ENCODE data around the gene FRMD1. TPM values are rescaled to one million over a fixed set of nuclear protein-coding genes. Genes with fewer than 3 reads are reported as not detected.

Gene FRMD1
- total RNA-seq, 2 experiments from 2014 or later, result not detected

DNA sequence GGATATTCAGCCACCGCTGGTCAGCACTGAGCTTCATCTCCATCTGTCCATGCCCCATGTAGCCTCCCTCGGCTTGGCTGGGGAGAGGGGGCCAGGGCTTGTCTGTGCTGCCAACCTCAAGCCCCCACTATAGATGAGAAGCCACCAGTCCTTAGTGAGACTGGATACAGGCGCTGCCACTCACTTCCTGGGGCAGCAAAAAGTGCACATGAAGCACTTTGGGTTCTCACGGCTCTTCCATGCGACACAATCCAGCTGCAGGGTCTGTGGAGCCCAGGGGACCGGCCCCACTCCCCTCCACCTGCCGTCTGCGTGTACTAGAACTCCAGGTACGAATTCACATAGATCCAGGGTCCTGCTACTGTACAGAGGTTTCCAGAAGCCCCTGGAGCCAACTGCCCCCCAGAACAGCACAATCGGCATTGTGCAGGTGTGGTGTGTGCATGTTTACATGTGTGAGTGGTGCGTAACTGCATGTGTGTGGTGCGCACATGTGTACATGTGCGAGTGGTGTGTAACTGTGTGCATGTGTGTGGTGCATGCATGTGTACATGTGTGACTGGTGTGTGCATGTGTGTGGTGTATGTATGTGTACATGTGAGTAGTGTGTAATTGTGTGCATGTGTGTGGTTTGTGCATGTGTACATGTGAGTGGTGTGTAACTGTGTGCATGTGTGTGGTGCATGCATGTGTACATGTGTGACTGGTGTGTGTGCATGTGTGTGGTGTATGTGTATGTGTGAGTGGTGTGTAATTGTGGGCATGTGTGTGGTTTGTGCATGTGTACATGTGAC lies 4.9 kb downstream of the FRMD1 start:
- POLR2A ChIA-PET, result no interaction called here
- Mint-ChIP-seq H3K27me3 (no peaks in the 10 kb centered on the region), H3K27ac (no peak overlapping the region), H3K4me3 (no peak overlapping the region), H3K36me3 (ENCODE audit: low read depth) (no peaks in the 10 kb centered on the region), H3K9me3 (no peaks in the 10 kb centered on the region), H3K4me1 (no peaks in the 10 kb centered on the region)
- CTCF ChIA-PET, result no interaction called here
- DNase-seq, result no peak

DNA sequence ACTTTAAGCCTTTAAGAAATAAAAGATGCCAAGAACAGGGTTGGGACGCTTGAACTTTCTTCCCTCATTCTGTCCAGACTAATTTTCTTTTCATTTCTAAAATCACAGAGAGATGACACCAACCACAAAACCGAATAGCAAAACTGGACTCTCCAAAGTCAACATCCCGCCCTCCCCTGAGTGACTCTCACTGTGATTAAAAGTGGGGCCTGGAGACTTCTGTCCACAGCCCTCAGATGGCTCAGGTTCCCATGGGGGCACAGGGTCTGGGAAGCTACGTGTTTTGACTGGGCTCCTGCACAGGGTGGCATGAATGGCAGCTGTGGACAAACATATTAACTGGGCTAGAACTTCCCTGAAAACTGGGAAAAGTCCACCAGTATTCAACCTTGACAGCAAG lies 6.3 kb downstream of the FRMD1 start:
- Mint-ChIP-seq H3K4me3 (no peak overlapping the region), H3K27ac (no peak overlapping the region), H3K4me1 (no peaks in the 10 kb centered on the region), H3K36me3 (ENCODE audit: low read depth) (no peaks in the 10 kb centered on the region), H3K9me3 (no peaks in the 10 kb centered on the region), H3K27me3 (no peaks in the 10 kb centered on the region)
- POLR2A ChIA-PET, result no interaction called here
- DNase-seq, result no peak
- CTCF ChIA-PET, result no interaction called here

DNA sequence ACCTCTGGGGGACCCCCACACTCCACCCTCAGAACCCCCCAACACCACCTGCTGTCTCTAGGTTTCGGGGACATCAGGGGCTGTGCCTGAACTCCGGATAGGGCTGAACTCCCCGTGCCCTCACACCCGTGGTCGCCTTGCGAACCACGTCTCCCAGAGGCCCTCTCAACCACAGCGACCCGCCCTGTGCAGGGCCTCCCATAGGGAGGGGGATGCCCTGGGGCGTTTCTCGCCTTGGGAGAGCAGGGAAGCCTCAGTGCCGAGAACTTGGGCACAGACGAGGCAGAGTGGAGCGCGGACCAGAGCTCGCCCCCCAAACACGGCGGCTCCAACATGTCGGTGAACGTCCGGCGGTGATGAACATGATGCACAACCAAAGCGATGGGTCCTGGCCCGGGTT lies 6.8 kb downstream of the FRMD1 start:
- no peaks in the 10 kb centered on the region for H3K9me3 Mint-ChIP-seq
- no peaks in the 10 kb centered on the region for H3K27me3 Mint-ChIP-seq
- POLR2A ChIA-PET, result no interaction called here
- no peaks in the 10 kb centered on the region for H3K4me1 Mint-ChIP-seq
- no peak for DNase-seq
- no peak overlapping the region for H3K27ac Mint-ChIP-seq
- no peaks in the 10 kb centered on the region for H3K36me3 Mint-ChIP-seq (ENCODE audit: low read depth)
- CTCF ChIA-PET, result no interaction called here
- no peak overlapping the region for H3K4me3 Mint-ChIP-seq

DNA sequence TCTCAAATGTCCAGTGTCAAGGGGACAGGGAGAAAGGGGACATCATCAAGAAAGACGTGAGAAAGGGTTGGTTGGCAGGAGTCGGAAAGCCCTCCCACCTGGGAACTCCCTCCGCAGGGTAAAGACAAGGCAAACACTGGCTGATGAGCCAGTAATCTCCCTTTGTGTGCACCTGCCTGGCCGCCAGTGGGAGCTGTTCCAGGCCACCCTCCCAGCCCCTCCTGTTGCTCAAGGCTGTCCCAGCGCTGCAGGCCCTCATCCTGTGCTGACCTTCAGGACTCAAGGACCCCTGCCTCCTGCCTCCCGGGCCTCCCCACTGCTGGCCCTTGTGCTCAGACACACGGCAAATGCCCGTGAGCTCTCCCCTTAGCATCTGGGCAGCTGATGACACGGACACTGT lies 7.4 kb downstream of the FRMD1 start:
- Mint-ChIP-seq H3K27ac (no peak overlapping the region), H3K36me3 (ENCODE audit: low read depth) (no peaks in the 10 kb centered on the region), H3K9me3 (no peaks in the 10 kb centered on the region), H3K4me1 (no peaks in the 10 kb centered on the region), H3K27me3 (no peaks in the 10 kb centered on the region), H3K4me3 (no peak overlapping the region)
- CTCF ChIA-PET, result no interaction called here
- POLR2A ChIA-PET, result no interaction called here
- DNase-seq, result no peak

DNA sequence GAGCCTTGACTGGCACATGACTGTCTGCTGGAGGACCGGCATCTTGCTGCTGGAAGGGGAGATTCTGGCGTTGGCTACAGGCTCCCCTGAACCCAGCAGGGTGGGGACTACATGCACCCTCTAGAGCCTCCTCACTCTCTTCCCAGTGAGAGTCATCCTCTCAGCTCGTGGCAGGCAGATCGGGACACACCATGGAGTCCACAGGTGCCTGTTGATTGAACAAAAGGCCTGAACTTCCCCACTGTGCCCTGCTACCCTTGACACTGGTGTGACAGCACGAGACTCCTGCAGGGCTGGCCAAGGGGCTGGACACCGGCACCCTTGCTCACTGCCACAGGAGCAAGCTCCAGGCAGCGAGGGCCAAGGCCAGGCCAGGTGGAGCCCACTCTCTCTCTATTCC lies 8.2 kb downstream of the FRMD1 start:
- Mint-ChIP-seq H3K36me3 (ENCODE audit: low read depth) (no peaks in the 10 kb centered on the region), H3K4me3 (no peak overlapping the region), H3K27ac (no peak overlapping the region), H3K4me1 (no peaks in the 10 kb centered on the region), H3K9me3 (no peaks in the 10 kb centered on the region), H3K27me3 (no peaks in the 10 kb centered on the region)
- no peak for DNase-seq
- ChIA-PET POLR2A (no interaction called here), CTCF (no interaction called here)

DNA sequence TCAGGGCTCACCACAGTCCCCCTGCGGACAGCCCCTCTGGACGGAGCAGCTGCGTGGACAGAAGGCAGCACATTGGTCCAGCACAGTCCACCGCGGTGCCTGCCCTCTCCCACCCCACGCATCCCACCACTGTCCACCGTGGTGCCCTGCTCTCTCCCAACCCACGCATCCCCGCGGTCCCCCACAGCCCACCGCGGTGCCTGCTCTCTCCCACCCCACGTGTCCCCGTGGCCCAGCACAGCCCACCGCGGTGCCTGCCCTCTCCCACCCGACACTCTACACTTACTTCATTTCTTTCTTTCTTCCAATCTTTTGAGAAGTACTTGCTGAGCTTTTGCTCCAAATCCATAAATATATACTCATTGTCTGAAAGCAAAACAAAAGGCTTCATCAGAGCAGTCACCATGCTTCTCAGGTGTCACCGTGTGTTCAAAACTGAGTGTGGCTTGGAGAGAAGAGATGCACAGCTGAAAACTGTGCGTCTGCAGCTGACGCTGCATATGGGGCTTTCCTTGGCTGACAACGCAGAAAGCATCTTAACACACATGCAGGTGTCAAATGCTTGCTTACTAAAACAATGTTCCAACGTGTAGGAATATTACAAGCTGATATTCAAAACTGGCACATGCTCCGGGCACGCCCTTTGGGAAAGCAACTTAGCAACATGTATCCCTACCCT lies 11.8 kb downstream of the FRMD1 start:
- H3K27ac Mint-ChIP-seq, result no peak overlapping the region
- H3K27me3 Mint-ChIP-seq, result no peaks in the 10 kb centered on the region
- POLR2A ChIA-PET, result no interaction called here
- H3K36me3 Mint-ChIP-seq (ENCODE audit: low read depth), result no peaks in the 10 kb centered on the region
- H3K4me1 Mint-ChIP-seq, result no peaks in the 10 kb centered on the region
- no peak overlapping the region for H3K4me3 Mint-ChIP-seq
- H3K9me3 Mint-ChIP-seq, result no peaks in the 10 kb centered on the region
- DNase-seq, result no peak
- CTCF ChIA-PET, result interaction anchor here (0.7 kb wide), 1 partner anchor 1049 kb away, joined by 4 read pairs; no protein-coding TSS in a partner anchor

DNA sequence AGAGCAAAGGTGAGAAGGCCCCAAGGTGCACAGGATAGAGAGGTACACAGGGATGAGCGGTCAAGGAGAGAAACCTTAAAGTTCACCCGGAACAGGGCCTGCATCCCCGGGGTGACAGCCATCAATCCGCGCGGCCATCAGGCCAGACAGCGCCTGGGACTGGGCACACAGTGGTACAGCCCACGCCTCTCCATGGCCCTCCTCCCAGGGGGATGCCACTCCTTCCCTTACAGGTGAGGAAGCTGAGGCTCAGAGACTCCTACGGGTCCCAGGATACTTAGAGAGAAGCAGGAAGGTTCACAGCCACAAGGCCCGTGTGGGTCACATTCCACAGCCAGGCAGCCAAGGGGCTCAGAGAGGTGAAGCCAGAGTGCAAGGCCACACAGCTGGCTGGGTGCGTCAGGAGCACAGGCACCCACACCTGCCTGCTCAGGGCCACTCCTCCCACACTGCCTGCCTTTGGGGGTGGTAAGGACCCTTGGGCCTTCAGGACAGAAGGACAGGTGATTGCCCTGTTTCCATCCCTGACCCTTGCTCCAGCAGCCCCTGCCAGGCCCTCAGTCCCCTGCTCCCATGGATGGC lies 14.7 kb downstream of the FRMD1 start:
- Mint-ChIP-seq H3K4me3 (no peak overlapping the region), H3K9me3 (no peaks in the 10 kb centered on the region), H3K4me1 (no peaks in the 10 kb centered on the region), H3K36me3 (ENCODE audit: low read depth) (no peaks in the 10 kb centered on the region), H3K27ac (no peak overlapping the region), H3K27me3 (no peaks in the 10 kb centered on the region)
- no peak for DNase-seq
- CTCF ChIA-PET, result no interaction called here
- POLR2A ChIA-PET, result no interaction called here

DNA sequence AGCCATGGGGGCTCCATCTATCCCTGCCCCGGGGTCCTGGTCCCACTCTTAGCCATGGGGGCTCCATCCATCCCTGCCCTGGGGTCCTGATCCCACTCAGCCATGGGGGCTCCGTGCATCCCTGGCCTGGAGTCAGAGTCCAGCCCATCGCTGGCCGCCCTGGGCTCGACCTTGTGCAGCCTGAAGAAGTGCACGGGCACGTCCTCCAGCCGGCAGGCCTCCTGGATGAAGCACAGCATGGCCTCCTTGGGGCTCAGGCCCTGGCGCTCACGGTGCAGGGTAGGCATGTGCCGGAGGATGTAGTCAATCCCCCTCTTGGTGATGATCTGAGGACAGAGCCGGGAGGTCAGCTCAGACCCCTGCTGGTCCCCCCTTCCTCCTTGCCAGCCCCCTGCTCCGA lies 15.6 kb downstream of the FRMD1 start:
- Mint-ChIP-seq H3K9me3 (no peaks in the 10 kb centered on the region), H3K4me1 (no peaks in the 10 kb centered on the region)
- no peak for DNase-seq

DNA sequence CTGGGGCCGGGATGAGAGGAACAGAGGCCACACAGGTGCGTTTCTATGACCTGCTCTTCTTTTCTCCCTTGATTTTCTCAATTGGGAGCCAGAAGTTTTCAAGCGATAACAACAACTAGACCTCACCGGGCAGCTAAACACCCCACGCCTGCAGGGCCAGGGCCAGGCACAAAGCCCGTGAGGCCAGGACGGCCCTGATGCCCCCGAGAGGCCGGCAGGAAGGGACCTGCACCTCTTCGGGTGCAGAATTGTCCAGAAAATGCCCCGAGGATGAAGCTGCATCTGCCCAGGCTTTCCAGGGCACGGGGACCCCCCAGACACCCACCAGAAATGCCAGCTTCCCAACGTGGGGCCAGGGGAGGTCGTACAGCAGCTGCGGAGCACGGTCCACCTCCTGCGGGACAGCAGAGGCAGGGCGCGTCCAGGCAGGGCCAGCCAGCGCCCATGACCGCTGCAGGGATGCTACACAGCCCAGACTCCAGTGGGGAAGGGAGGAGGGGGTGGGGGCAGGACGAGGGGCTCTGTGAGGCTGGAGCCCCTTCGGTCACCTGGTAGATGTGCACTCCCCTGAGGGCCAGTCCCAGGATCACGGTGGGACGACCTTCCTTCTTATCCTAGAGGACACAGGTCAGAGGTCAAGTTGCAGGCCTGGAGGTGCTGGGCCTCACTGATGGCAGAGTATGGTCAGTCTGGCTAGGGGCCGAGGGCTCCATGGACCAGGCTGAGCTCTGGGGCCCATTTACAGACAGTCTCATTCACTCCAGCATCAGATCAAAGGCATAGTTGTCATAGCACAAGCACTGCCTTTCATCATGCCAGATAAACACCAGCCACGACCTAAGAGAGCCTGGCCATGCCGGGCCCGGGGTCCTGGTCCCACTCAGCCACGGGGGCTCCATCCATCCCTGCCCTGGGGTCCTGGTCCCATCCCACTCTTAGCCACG lies 16.4 kb downstream of the FRMD1 start:
- H3K27me3 Mint-ChIP-seq, result no peaks in the 10 kb centered on the region
- no peaks in the 10 kb centered on the region for H3K4me1 Mint-ChIP-seq
- CTCF ChIA-PET, result no interaction called here
- no peak overlapping the region for H3K4me3 Mint-ChIP-seq
- POLR2A ChIA-PET, result no interaction called here
- no peak for DNase-seq
- no peaks in the 10 kb centered on the region for H3K9me3 Mint-ChIP-seq
- H3K36me3 Mint-ChIP-seq (ENCODE audit: low read depth), result no peaks in the 10 kb centered on the region
- H3K27ac Mint-ChIP-seq, result no peak overlapping the region

More for the DNA sequence above, 15.6 kb downstream of the FRMD1 start:
- Mint-ChIP-seq H3K27ac (no peak overlapping the region), H3K4me3 (no peak overlapping the region), H3K27me3 (no peaks in the 10 kb centered on the region), H3K36me3 (ENCODE audit: low read depth) (no peaks in the 10 kb centered on the region)
- CTCF ChIA-PET, result no interaction called here
- POLR2A ChIA-PET, result no interaction called here

DNA sequence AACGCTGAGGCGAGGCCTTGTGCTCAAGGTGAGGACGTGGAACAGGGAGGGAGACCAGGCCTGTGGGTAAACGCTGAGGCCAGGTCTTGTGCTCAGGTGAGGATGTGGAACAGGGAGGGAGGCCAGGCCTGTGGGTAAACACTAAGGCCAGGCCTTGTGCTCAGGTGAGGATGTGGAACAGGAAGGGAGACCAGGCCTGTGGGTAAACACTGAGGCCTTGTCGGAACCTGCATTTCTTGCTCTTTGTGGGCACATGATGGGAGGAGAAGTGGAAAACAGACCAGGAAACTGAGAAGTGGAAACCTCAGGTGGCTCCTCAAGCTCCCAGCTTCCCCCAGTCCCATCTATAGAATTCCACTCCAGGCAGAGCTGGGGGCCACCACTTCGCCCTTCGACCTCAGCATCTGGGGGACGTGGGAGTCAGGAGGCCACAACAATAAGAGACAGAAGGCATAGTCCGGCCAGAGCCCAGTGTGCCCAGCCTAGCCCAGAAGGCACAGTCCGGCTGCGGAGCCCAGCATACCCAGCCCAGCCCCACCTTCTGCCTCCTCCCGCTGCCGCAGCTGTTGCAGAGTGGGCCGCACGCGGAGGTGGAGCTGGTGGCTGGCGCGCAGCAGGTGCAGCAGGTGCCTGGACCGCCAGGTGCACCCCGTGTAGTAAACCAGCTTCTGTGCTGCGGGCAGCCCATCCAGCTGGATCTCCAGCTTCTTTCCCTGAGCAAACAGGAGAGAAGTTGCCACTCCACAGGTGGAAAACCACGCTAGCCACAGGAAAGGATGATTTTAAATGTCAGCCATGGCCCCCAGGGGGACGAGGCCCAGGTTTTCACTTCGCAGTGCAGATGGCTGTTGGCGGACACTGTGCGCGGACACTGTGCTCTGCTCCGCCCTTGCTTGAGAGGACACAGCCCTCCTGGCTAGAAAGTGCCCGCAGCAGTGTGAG lies 17.5 kb downstream of the FRMD1 start:
- CTCF ChIA-PET, result no interaction called here
- DNase-seq, result no peak
- POLR2A ChIA-PET, result no interaction called here
- Mint-ChIP-seq H3K27me3 (no peaks in the 10 kb centered on the region), H3K27ac (no peak overlapping the region), H3K9me3 (no peaks in the 10 kb centered on the region), H3K4me1 (no peaks in the 10 kb centered on the region), H3K4me3 (no peak overlapping the region), H3K36me3 (ENCODE audit: low read depth) (no peaks in the 10 kb centered on the region)

DNA sequence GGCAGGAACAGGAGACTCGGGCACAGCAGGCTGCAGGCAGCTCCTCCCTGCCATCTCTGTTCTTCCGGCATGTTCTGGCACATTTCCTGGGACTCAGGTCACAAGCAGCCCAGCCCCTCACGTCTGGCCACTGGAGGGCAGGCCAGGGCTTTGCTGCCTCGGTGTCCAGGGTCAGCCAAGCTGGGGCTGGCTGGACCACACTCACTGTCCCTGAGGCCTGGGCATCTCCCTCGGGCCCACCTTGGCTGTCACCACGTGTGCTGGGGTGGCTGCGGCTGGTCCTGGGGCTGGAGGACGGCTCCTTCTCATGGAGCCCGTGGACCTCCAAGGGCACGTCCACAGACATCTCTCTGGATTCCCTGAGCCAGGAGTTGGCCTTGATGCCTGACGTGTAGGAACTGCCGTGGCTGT lies 18.5 kb downstream of the FRMD1 start:
- POLR2A ChIA-PET, result no interaction called here
- H3K4me1 Mint-ChIP-seq, result no peaks in the 10 kb centered on the region
- H3K9me3 Mint-ChIP-seq, result no peaks in the 10 kb centered on the region
- no peak overlapping the region for H3K27ac Mint-ChIP-seq
- H3K4me3 Mint-ChIP-seq, result no peak overlapping the region
- no peaks in the 10 kb centered on the region for H3K36me3 Mint-ChIP-seq (ENCODE audit: low read depth)
- no peak for DNase-seq
- no peaks in the 10 kb centered on the region for H3K27me3 Mint-ChIP-seq
- CTCF ChIA-PET, result no interaction called here
